IPS-18a (cell line): ENCODE data around the gene CDC42SE2.
"Not testable (repeated sequence)": the region's sequence is repeated elsewhere in the genome, so short reads cannot be mapped to it uniquely, and the experiment has no call there.

Experiments
- H3K27ac ChIP-seq: one replicate; pipeline ENCODE4 v1.5.1; 2013; ENCODE audit warnings: low read length
- H3K27me3 ChIP-seq: one replicate; pipeline ENCODE4 v1.6.1; 2013; ENCODE audit warnings: mild to moderate bottlenecking, low read length; ENCODE audit not compliant: control insufficient read depth, insufficient read depth
- H3K36me3 ChIP-seq: one replicate; pipeline ENCODE4 v1.6.1; 2013; ENCODE audit warnings: low read depth, low read length; ENCODE audit not compliant: control insufficient read depth
- H3K4me1 ChIP-seq: one replicate; pipeline ENCODE4 v1.6.1; 2013; ENCODE audit warnings: low read depth, low read length; ENCODE audit not compliant: control insufficient read depth
- H3K4me3 ChIP-seq: one replicate; pipeline ENCODE4 v1.5.1; 2013; ENCODE audit warnings: low read length
- H3K9ac ChIP-seq: one replicate; pipeline ENCODE4 v1.6.1; 2013; ENCODE audit warnings: mild to moderate bottlenecking, low read length, moderate library complexity
- H3K9me3 ChIP-seq: one replicate; pipeline ENCODE4 v1.6.1; 2013; ENCODE audit warnings: low read depth, low read length; ENCODE audit not compliant: control insufficient read depth

The CDC42SE2 gene

GRCh38 chr5:131328536-131329285 is 64.9 kb downstream of the CDC42SE2 start:
- H3K9me3 ChIP-seq = no peaks in the 10 kb centered on the region
- no peak overlapping the region for H3K4me3 ChIP-seq
- no peaks in the 10 kb centered on the region for H3K27me3 ChIP-seq
- no peak overlapping the region for H3K9ac ChIP-seq
- H3K27ac ChIP-seq = no peak overlapping the region
- H3K36me3 ChIP-seq = no peaks in the 10 kb centered on the region
- H3K4me1 ChIP-seq = peaks cover 14% of the 10 kb centered on the region

- Histone ChIP-seq H3K36me3 (no peaks in the 10 kb centered on the region), H3K4me3 (no peak overlapping the region), H3K27ac (no peak overlapping the region), H3K9ac (no peak overlapping the region), H3K9me3 (no peaks in the 10 kb centered on the region), H3K4me1 (peaks cover 9% of the 10 kb centered on the region), H3K27me3 (no peaks in the 10 kb centered on the region)
These were observed 65.4 kb downstream of the CDC42SE2 start for GRCh38 chr5:131329286-131329560.

- H3K9me3 ChIP-seq = no peaks in the 10 kb centered on the region
- no peaks in the 10 kb centered on the region for H3K36me3 ChIP-seq
- peaks cover 5% of the 10 kb centered on the region for H3K4me1 ChIP-seq
- H3K27me3 ChIP-seq = no peaks in the 10 kb centered on the region
- H3K4me3 ChIP-seq = no peak overlapping the region
- no peak overlapping the region for H3K9ac ChIP-seq
- H3K27ac ChIP-seq = no peak overlapping the region
These were observed 66.2 kb downstream of the CDC42SE2 start for GRCh38 chr5:131330031-131330430.

GRCh38 chr5:131335756-131336155 is 71.9 kb downstream of the CDC42SE2 start:
- not testable (repeated sequence) for H3K9me3 ChIP-seq, H3K4me3 ChIP-seq, H3K27me3 ChIP-seq, H3K27ac ChIP-seq, H3K9ac ChIP-seq, H3K36me3 ChIP-seq, H3K4me1 ChIP-seq

GRCh38 chr5:131336801-131337200 is 72.9 kb downstream of the CDC42SE2 start:
- not testable (repeated sequence) for H3K9me3 ChIP-seq, H3K4me3 ChIP-seq, H3K27me3 ChIP-seq, H3K9ac ChIP-seq, H3K4me1 ChIP-seq, H3K27ac ChIP-seq, H3K36me3 ChIP-seq

- H3K27ac ChIP-seq, H3K4me1 ChIP-seq, H3K4me3 ChIP-seq, H3K9ac ChIP-seq, H3K9me3 ChIP-seq, H3K36me3 ChIP-seq, H3K27me3 ChIP-seq: not testable (repeated sequence)
These were observed 73.6 kb downstream of the CDC42SE2 start for GRCh38 chr5:131337240-131338050.

GRCh38 chr5:131338051-131338453 is 74.2 kb downstream of the CDC42SE2 start:
- H3K27me3 ChIP-seq = no peaks in the 10 kb centered on the region
- no peak overlapping the region for H3K9ac ChIP-seq
- no peak overlapping the region for H3K27ac ChIP-seq
- H3K4me1 ChIP-seq = no peaks in the 10 kb centered on the region
- no peaks in the 10 kb centered on the region for H3K36me3 ChIP-seq
- peaks cover 4% of the 10 kb centered on the region for H3K9me3 ChIP-seq
- H3K4me3 ChIP-seq = no peak overlapping the region

- H3K36me3 ChIP-seq, H3K9ac ChIP-seq: not testable (repeated sequence)
These were observed 80.4 kb downstream of the CDC42SE2 start for GRCh38 chr5:131344288-131344687.

GRCh38 chr5:131346204-131346603 is 82.4 kb downstream of the CDC42SE2 start:
- H3K9me3 ChIP-seq, H3K4me3 ChIP-seq, H3K27ac ChIP-seq, H3K4me1 ChIP-seq, H3K9ac ChIP-seq, H3K27me3 ChIP-seq, H3K36me3 ChIP-seq: not testable (repeated sequence)

More at GRCh38 chr5:131344288-131344687, 80.4 kb downstream of the CDC42SE2 start:
- not testable (repeated sequence) for H3K4me3 ChIP-seq, H3K9me3 ChIP-seq, H3K27ac ChIP-seq, H3K27me3 ChIP-seq, H3K4me1 ChIP-seq

- Histone ChIP-seq H3K36me3 (no peaks in the 10 kb centered on the region), H3K4me1 (no peaks in the 10 kb centered on the region), H3K9ac (no peak overlapping the region), H3K27me3 (no peaks in the 10 kb centered on the region), H3K4me3 (no peak overlapping the region), H3K27ac (no peak overlapping the region), H3K9me3 (no peaks in the 10 kb centered on the region)
These were observed 90.1 kb downstream of the CDC42SE2 start for GRCh38 chr5:131353991-131354390.

- Histone ChIP-seq H3K27ac (no peak overlapping the region), H3K4me3 (no peak overlapping the region), H3K27me3 (no peaks in the 10 kb centered on the region), H3K36me3 (no peaks in the 10 kb centered on the region), H3K9ac (no peak overlapping the region), H3K9me3 (no peaks in the 10 kb centered on the region), H3K4me1 (no peaks in the 10 kb centered on the region)
These were observed 92.2 kb downstream of the CDC42SE2 start for GRCh38 chr5:131355971-131356528.

GRCh38 chr5:131356619-131357018 is 92.8 kb downstream of the CDC42SE2 start:
- Histone ChIP-seq H3K27me3 (no peaks in the 10 kb centered on the region), H3K27ac (no peak overlapping the region), H3K4me3 (no peak overlapping the region), H3K9ac (no peak overlapping the region), H3K9me3 (no peaks in the 10 kb centered on the region), H3K4me1 (peaks cover 3% of the 10 kb centered on the region), H3K36me3 (no peaks in the 10 kb centered on the region)
